GM18519 (cell line): ENCODE results near the gene UPF3A.
A peak's percentile ranks its signal among the peaks of the same experiment; 100 is the strongest.

Experiments used
- ATAC-seq: cut with Tn5 transposase; IDR thresholded peaks from one replicate; pipeline ENCODE4 v1.9.1; 2021; ENCODE audit warnings: mild to moderate bottlenecking, moderate library complexity; ENCODE audit not compliant: unreplicated experiment, low FRiP score

Gene UPF3A

DNA sequence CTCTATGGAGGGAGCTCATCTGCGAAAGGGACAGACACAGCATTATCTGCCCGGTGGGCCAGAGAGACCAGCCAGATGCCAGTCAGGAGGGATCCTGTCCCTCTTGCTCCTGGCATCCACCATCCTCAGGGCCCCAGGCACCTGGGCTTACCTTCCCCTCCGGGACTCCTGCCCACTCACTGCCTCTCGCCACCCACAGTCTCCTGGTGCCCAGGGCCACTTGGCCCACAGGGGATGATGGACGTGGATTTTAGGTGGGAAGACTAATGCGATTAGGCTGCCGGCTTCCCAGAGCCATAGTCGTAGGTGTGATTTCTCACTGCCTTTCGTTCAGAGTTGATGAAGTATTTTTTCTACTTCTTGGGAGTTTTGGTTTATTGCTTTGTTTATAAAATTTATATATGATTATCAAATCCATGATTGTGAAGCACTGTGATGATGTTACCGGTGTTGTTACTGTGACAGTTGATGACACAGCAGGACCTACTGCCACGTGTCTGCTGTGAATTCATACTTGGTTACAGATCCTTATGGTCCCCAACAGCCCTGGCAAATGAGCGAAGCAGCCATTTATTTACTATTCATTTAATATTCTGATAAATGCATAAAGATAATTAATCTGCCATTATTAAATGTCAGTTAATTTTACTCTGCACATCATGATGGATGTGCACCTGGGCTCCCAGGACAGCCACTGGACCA, 18.4 kb downstream of the UPF3A start:
- ATAC-seq: no peak

DNA sequence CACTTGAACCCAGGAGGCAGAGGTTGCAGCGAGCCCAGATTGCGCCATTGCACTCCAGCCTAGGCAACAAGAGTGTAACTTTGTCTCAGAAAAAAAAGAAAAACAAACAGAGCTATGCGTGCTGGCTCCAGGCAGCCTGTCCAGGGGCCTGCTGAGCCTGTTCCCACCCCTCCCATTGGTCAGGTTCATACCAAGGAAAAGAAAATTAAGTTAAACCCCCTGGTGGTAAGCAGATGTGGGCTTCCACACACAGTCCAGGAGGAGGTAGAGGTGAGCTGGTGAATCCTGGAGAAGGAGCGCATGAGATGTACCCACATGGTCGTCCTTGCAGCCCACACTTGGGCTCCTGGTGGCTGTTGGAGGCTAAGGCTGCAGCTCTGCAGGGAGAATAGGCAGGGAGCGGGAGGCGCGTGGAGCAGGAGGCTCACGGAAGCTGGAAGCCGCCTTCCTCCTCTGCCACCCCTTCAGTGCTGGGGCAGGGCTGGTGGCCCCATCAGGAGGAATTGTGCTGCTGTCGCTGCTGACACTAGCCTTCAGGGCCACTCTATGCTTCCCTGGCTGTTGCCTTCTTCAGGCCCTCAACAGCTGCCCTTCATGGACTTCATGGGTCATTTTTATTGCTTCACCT, 22.4 kb downstream of the UPF3A start:
- ATAC-seq: no peak

GRCh38 chr13:114304346-114305034, 23.1 kb downstream of the UPF3A start:
- no peak for ATAC-seq

- no peak for ATAC-seq
These were observed 27.7 kb downstream of the UPF3A start for GRCh38 chr13:114309086-114309485.

DNA sequence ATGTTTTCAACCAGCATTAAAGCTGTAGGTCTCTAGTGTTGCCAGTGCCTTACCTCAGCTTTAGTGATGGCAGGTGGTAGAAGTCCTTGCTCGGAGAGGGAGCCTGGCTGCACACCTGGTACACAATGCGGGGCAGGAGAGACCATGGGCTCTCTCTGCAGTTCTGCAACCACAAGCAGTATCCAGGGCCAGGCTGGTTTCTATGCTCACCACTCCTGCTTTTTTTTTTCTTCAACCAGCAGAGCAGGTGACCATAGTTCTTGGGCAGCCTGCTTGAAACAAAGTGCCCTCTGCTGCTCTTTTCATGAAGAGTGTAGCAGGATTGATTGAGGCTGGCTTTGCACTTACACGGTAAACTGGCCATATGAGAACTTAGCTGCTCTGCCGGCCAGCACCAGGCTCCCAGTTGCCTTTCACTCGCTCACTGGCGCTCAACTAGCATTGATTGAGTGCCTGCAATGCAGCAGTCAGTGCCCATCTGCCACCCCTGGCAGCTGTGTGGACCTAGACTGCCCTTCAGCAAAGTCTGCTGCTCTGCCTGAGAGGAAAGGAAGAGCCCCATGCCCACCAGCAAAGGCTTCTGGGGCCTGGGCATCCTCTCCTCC, 28.5 kb downstream of the UPF3A start:
- no peak for ATAC-seq

DNA sequence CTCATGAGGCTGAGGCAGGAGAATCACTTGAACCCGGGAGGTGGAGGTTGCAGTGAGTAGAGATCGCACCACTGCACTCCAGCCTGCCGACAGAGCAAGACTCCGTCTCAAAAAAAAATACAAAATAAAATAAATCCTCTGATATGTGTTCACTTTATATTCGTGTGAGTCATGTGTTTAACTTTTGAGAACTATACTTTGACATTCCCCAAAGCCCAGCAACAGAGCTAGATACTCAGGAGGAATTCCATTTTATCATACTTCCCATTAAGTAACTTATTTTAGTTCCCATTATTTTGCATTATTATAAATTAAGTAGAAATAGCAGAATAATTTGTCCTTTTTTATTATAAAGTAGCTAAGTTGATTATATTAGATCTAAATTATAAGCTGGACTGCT, 29.6 kb downstream of the UPF3A start:
- ATAC-seq: no peak

DNA sequence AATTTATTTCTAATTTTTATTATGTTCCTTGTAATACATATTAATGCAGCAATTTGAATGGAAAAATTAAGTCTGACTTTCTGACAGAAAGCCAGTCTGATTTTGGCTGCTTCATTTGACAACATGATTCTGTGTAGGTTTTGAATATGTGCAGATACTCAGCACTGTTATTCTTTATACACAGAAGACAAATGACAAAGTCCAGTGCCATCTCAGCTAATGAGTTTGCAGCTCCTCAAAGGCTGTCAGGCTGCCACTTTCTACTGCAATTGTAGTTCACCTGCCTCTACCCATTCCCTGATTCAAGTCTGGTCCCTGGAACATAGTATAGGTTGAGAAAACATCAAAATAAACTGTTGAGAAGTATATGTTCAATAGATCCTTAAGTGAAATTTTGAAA, 30.0 kb downstream of the UPF3A start:
- ATAC-seq: no peak

DNA sequence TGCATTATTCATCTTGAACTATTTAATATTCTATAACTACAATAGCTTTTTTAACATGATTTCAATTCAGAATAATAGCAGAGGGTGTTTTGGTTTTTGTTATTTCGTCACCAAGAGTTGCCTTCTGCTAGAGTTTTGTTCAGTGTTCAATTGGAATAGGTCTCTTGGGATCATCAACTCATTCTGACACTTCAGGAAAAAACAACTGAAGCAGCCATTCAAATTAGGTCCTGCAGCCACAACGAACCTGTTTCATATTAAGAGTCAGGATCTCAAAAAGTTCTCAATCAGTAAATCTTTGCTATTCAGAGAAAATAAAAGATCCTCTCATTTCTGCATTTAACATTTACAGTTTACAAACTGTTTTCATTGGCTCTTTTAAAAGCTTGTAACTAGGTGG, 30.5 kb downstream of the UPF3A start:
- no peak for ATAC-seq

GRCh38 chr13:114313061-114313860, 31.9 kb downstream of the UPF3A start:
- peak; percentile 27 for ATAC-seq

DNA sequence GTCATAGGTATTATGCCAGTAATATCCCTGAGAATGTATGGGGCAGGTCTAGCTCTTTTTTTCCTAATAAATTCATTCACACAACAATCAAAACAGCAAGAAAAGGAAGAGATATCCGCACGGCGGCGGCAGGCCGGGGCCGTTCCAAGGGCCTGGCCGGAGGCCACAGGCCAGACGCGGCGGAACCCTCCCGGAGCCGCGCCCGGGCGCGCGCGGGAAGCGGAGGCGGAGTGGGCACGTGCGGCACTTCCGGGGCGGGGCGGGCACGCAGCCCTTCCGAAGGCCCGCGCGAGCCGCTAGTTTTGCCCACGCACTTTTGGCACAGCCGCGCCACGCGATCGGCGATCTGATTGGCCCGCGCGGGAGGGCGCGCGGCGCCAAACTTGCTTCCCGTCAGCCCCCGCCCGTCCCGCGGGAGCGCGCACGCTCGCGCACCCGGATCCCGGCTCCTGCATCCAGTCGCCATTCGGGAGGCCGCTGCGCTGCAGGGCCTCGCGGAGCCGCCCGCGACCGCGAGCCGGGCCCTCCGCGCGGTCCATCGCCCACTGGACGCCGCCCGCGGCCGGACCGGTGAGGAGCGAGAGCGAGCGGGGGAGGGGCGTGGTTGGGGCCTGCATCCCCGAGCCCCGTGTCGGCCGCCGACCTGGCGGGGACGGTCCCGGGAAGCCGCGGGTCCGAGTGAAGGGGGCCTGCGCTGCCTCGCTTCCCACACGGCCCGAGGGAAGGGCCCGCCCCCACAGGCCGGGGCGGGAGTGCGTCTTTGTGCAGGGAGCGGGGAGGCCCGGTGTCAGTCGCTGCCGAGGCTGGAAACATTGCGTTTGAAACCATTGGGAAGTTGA, 32.9 kb downstream of the UPF3A start, which contains the start of gene CHAMP1:
TSS of gene CHAMP1 (plus strand) at position 430 of the 839 bp plus-strand sequence. CDS start 9,340 bp downstream, outside the sequence.
- ATAC-seq: peak; percentile 71

DNA sequence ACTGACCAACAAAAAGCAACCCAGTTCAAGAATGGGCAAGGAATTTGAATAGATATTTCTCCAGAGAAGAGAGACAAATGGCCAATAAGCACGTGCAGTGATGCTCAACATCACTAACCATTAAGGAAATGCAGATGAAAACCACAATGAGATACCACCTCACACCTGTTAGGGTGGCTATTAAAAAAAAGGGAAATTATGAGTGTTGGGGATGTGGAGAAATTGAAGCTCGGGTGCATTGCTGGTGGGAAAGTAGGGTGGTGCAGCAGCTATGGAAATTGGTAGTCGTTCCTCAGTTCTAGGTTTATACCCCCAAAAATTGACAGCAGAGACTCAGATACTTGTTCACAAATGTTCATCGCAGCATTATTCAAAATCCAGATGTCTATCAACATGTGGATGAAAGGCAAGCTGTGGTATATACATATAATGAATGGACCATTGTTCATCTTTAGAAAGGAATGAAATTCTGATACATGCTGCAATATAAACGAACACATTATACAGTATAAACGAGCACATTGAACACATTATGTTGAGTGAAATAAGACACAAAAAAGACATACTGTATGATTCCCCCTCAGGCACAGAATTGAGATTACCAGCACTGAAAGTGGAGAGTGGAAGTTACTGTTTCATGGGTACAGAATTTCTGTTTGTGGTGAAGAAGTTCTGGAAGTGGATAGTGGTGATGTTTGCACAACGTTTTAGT, 33.8 kb downstream of the UPF3A start:
- no peak for ATAC-seq

DNA sequence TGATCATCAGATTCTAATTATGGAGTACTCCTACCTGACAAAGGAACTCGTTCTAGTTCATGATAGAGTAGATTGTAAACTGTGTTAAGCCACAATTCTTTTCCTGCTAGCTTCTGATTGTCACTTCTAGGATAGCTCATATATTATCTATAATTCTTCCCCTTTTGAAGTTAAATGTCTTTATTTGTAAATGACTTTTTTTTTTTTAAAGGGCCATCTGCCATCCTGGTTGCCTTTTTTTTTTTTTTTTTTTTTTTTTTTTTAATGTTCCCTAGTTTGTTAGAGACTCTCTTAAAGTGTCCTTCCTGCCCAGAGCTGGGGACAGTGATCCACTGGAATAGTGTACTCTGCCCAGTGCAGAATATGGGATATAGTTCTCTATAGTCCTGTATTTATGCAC, 37.2 kb downstream of the UPF3A start:
- no peak for ATAC-seq

DNA sequence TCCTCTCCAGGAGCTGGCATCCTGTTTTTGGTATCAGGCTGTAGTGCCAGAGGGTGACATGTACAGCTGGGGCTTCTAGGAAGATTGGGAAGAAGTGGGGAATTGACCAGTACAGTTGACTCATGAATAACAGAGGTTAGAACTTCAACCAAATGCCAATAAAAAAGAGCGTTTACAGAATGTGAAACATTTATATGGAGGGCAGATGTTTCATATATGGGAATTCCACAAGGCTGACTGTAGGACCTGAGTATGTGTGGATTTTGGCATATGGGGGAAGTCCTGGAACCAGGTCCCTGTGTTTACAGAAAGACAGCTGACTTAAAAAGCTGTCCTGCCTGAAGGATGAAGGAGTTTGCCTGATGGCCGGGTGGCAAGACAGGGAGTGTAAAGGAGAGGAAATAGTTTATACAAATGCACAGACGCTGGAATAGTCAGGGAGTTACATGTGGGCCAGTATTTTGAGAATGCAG, 38.1 kb downstream of the UPF3A start:
- no peak for ATAC-seq

GRCh38 chr13:114320065-114320464, 38.7 kb downstream of the UPF3A start:
- no peak for ATAC-seq

- no peak for ATAC-seq
These were observed 39.9 kb downstream of the UPF3A start for GRCh38 chr13:114321256-114321655.

DNA sequence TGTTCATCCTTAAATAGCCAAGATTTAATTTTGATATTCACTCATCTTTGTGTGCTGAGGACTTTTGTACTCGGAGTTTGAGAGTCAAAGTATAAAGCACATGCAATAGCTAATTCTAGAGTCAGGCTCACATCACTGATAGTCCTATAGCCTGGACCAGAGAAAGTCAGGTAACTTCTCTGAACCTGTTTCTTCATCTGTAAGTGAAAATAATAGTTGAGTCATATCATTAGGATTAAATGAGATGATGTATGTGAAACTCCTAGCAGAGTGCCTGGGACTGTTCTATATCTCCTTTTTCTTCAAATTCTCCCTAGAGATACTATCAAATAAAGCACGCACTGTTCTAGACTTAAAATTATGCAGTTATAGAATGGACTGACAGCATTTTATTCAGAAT, 41.9 kb downstream of the UPF3A start:
- ATAC-seq: no peak

- no peak for ATAC-seq
These were observed 42.9 kb downstream of the UPF3A start for GRCh38 chr13:114324334-114324733.

- ATAC-seq: no peak
These were observed 44.3 kb downstream of the UPF3A start for GRCh38 chr13:114325729-114326128.

GRCh38 chr13:114328034-114328433, 46.6 kb downstream of the UPF3A start:
- no peak for ATAC-seq
